Measurements from ENCODE around the gene RASA2. TPM values are rescaled to one million over a fixed set of nuclear protein-coding genes. Genes with fewer than 3 reads are reported as not detected.
"Not testable (repeated sequence)": the region's sequence is repeated elsewhere in the genome, so short reads cannot be mapped to it uniquely, and the experiment has no call there.

Gene RASA2
- polyA plus RNA-seq, 4 donors, result 18.8 to 26.8 (median 23.8) TPM

DNA sequence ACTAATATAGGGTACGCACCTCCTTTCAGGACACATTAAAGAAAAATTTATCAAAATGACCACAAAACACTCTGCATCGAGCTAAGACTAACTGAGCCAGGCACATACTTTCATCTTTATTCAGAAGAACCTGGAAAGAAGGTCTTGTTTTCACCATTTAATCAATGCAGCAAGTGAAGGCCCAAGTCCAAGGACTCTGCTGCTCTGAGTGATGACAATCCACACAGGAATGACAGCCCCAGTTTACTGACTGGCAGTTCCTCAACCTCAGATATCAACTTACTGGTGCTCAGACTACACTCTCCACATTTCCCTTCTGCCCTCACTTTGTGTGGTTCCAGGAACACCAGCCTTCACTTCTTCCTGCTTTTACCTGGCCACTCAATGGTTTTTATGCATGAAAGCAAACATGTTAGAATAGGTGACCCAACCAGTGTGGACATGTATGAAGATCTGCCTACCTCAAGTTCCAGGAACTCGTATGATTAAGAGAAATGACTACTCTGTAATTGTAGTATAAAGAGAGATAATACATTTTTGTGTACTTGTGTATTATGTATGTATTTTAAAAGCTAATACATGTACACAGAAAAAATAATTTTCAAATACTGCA lies 29.1 kb upstream of the RASA2 start:
- DNase-seq (ENCODE audit: low read depth in 4 of 4, low spot score in 3 of 4), result no peak

- no peak for DNase-seq (ENCODE audit: low read depth in 4 of 4, low spot score in 3 of 4)
Observed at GRCh38 chr3:141459008-141459407, 27.8 kb upstream of the RASA2 start.

- peak in 2 of 4 donors; percentile 62 to 67 for DNase-seq (ENCODE audit: low read depth in 4 of 4, low spot score in 3 of 4)
Observed at GRCh38 chr3:141460097-141460704, 26.6 kb upstream of the RASA2 start.

DNA sequence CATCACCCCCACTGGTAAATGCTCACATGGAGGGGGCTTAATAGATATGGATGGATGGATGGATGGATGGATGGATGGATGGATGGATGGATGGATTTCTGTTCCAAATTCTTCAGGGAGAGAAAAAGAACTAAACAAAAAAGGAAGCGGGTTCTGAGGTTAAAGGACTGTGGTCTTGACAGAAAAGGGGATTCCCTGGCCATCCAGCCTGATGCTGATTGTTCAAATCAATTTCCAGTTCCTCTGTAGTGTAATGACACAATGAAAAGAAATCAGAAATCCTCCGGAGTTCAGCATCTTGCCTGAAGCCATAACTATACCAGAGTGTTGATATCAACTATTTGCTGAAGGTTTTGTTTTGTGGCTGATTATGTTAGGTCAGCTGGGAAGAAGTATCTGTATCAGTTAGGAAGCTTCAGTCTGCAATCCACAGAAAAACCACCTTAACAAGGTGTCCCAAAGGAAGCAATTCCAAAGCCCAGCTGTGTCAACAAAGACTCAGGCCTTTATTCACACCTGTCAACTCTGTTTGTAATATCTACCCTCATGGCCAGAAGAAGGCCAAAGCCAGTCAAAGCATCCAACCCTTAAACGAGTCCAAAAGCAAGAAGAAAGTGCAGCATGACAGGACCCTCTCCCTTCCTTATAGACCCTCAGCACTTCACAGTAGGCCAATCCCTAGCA lies 24.5 kb upstream of the RASA2 start:
- no peak for DNase-seq (ENCODE audit: low read depth in 4 of 4, low spot score in 3 of 4)

- DNase-seq (ENCODE audit: low read depth in 4 of 4, low spot score in 3 of 4), result no peak
Observed at GRCh38 chr3:141465221-141465620, 21.6 kb upstream of the RASA2 start.

GRCh38 chr3:141466633-141467169 lies 20.1 kb upstream of the RASA2 start:
- DNase-seq (ENCODE audit: low read depth in 4 of 4, low spot score in 3 of 4), result no peak

- no peak for DNase-seq (ENCODE audit: low read depth in 4 of 4, low spot score in 3 of 4)
Observed at GRCh38 chr3:141469720-141470119, 17.1 kb upstream of the RASA2 start.

- no peak for DNase-seq (ENCODE audit: low read depth in 4 of 4, low spot score in 3 of 4)
Observed at GRCh38 chr3:141471160-141471559, 15.7 kb upstream of the RASA2 start.

- no peak for DNase-seq (ENCODE audit: low read depth in 4 of 4, low spot score in 3 of 4)
Observed at GRCh38 chr3:141476033-141476432, 10.8 kb upstream of the RASA2 start.

- DNase-seq (ENCODE audit: low read depth in 4 of 4, low spot score in 3 of 4), result no peak
Observed at GRCh38 chr3:141477224-141477623, 9.6 kb upstream of the RASA2 start.

DNA sequence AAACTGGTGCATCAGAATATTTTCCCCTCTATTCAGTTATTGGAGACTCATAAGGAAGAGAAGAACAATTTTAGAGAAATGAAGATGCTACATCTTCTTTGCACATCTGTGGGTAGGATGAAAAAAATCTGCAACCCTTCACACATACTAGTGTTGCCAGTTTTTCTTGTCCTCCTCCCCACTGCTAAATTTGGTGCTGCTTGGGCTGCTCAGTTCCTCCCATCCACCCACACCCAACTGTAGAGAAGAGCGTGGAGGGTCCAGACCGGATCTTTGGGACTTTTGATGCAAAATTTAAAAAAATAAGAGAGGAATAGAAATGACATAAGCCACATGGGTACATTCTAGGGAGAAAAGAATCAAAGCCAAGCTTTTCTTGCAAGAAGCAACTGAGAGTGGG lies 8.7 kb upstream of the RASA2 start:
- DNase-seq (ENCODE audit: low read depth in 4 of 4, low spot score in 3 of 4), result no peak

GRCh38 chr3:141478840-141479239 lies 8.0 kb upstream of the RASA2 start:
- DNase-seq (ENCODE audit: low read depth in 4 of 4, low spot score in 3 of 4), result not testable (repeated sequence)

GRCh38 chr3:141482245-141482922 lies 4.4 kb upstream of the RASA2 start:
- DNase-seq (ENCODE audit: low read depth in 4 of 4, low spot score in 3 of 4), result no peak

- DNase-seq (ENCODE audit: low read depth in 4 of 4, low spot score in 3 of 4), result no peak
Observed at GRCh38 chr3:141484701-141485287, 2.0 kb upstream of the RASA2 start.

GRCh38 chr3:141485641-141486495 lies 959 bp upstream of the RASA2 start:
- DNase-seq (ENCODE audit: low read depth in 4 of 4, low spot score in 3 of 4), result peak in 2 of 4 donors; percentile 16 to 22

DNA sequence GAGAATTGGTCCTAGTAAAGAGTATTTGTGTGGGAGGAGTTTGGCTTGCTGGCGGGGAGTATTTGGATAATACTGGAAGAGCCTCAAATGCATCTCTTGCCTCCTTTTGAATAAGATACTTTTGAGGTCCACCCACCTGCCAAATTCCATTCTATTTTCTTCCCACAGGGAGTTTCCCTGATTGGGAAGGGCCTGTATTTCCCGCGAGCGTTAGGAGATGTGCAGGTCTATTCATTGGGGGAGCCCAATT lies 406 bp upstream of the RASA2 start:
- DNase-seq (ENCODE audit: low read depth in 4 of 4, low spot score in 3 of 4), result peak in 3 of 4 donors; percentile 22 to 33 (median 25)

DNA sequence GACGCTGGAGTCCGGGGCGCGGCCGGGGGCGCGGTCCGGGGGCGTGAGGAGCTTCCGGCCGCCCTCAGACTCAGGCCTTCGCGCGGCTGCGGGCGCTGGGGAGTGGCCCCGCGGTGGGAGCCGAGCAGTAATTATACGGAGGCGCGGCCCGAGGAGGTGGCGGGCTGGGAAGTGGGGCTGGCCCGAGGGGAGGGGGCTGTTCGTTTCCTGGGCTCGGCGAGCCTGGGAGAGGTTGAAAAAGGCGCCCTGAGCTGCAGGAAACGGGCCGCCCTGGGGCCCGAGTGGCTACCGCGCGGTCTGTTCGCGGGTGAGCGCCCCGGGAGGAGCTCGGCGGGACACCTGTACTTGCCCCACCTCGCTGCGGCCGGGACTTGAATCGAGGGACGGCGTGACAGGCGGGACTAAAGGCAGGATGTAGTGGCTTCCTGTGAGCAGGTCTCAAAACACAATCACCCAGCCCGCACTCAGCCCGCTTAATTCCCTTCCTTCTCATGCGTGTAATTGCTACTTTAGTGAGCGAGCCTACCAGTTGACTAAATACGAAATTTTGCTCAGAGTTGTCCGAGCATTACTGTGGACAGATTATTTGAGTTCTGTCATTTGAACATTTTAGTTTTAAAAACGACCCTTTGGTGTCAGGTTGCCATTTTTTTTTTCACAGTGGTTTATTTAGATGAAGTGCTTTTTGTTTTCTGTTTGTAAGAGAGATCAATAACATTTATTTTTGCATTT lies 860 bp downstream of the RASA2 start:
- DNase-seq (ENCODE audit: low read depth in 4 of 4, low spot score in 3 of 4), result peak; percentile 46 to 61 (median 47)

DNA sequence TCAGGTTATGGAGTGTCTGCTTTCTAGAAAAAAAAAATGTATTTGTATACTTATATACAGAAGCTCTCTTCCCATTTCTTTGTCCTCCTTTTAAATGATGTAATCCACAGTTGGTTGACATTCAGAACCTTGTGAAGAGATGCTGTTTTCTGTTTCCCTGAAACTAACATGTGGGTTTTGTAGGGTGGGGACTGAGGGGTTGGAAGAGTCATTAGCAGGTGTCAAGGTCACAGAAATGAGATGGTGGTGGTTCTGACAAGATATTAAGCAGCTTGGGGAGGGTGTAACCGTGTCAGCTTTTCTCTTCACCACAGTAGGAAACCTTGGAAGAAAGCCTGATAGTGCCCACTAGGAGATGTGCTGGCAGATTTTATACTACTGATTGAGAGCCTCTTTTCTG lies 2.4 kb downstream of the RASA2 start:
- no peak for DNase-seq (ENCODE audit: low read depth in 4 of 4, low spot score in 3 of 4)

GRCh38 chr3:141491081-141491480 lies 4.3 kb downstream of the RASA2 start:
- no peak for DNase-seq (ENCODE audit: low read depth in 4 of 4, low spot score in 3 of 4)

- no peak for DNase-seq (ENCODE audit: low read depth in 4 of 4, low spot score in 3 of 4)
Observed at GRCh38 chr3:141491929-141492328, 5.1 kb downstream of the RASA2 start.

Data from left renal pelvis (tissue), 4 donors.